ENCODE results near the gene G6PD.

The G6PD gene

DNA sequence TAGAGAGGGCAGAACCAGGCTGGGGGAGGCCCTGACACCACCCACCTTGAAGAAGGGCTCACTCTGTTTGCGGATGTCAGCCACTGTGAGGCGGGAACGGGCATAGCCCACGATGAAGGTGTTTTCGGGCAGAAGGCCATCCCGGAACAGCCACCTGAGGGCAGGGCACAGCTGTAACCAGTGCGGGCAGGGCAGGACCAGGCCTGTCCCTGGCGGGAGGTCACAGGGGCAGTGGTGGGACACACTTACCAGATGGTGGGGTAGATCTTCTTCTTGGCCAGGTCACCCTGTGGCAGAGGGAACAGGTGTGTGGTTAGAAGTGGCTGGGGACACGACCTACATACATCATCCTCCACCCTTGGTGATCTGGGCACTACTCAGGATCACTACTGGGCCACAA lies 10.8 kb downstream of the G6PD start:
- no peak overlapping the region for H3K4me3 ChIP-seq (replicated peaks; ENCODE audit: insufficient read depth, low read length)
- TF ChIP-seq GABPA (IDR thresholded peaks at IDR 0.05; ENCODE audit: low read depth): no peak
- TF ChIP-seq SPI1 (IDR thresholded peaks at IDR 0.05; ENCODE audit: borderline replicate concordance, low read depth): no peak
- TF ChIP-seq POLR2AphosphoS5 (IDR thresholded peaks at IDR 0.05; ENCODE audit: low read depth): no peak
- TF ChIP-seq, protein P1, sequence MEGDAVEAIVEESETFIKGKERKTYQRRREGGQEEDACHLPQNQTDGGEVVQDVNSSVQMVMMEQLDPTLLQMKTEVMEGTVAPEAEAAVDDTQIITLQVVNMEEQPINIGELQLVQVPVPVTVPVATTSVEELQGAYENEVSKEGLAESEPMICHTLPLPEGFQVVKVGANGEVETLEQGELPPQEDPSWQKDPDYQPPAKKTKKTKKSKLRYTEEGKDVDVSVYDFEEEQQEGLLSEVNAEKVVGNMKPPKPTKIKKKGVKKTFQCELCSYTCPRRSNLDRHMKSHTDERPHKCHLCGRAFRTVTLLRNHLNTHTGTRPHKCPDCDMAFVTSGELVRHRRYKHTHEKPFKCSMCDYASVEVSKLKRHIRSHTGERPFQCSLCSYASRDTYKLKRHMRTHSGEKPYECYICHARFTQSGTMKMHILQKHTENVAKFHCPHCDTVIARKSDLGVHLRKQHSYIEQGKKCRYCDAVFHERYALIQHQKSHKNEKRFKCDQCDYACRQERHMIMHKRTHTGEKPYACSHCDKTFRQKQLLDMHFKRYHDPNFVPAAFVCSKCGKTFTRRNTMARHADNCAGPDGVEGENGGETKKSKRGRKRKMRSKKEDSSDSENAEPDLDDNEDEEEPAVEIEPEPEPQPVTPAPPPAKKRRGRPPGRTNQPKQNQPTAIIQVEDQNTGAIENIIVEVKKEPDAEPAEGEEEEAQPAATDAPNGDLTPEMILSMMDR (IDR thresholded peaks at IDR 0.05; ENCODE audit: insufficient read depth, low read length): no peak
- TF ChIP-seq, protein P2, sequence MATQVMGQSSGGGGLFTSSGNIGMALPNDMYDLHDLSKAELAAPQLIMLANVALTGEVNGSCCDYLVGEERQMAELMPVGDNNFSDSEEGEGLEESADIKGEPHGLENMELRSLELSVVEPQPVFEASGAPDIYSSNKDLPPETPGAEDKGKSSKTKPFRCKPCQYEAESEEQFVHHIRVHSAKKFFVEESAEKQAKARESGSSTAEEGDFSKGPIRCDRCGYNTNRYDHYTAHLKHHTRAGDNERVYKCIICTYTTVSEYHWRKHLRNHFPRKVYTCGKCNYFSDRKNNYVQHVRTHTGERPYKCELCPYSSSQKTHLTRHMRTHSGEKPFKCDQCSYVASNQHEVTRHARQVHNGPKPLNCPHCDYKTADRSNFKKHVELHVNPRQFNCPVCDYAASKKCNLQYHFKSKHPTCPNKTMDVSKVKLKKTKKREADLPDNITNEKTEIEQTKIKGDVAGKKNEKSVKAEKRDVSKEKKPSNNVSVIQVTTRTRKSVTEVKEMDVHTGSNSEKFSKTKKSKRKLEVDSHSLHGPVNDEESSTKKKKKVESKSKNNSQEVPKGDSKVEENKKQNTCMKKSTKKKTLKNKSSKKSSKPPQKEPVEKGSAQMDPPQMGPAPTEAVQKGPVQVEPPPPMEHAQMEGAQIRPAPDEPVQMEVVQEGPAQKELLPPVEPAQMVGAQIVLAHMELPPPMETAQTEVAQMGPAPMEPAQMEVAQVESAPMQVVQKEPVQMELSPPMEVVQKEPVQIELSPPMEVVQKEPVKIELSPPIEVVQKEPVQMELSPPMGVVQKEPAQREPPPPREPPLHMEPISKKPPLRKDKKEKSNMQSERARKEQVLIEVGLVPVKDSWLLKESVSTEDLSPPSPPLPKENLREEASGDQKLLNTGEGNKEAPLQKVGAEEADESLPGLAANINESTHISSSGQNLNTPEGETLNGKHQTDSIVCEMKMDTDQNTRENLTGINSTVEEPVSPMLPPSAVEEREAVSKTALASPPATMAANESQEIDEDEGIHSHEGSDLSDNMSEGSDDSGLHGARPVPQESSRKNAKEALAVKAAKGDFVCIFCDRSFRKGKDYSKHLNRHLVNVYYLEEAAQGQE (IDR thresholded peaks at IDR 0.05; ENCODE audit: insufficient replicate concordance, low read depth): no peak
- H3K27me3 ChIP-seq (ENCODE audit: insufficient read depth, poor library complexity, severe bottlenecking): no peaks in the 10 kb centered on the region
- no peak overlapping the region for H3K27ac ChIP-seq (replicated peaks)
- DNase-seq (ENCODE audit: low read depth in 1 of 2, low spot score in 1 of 2): no peak

DNA sequence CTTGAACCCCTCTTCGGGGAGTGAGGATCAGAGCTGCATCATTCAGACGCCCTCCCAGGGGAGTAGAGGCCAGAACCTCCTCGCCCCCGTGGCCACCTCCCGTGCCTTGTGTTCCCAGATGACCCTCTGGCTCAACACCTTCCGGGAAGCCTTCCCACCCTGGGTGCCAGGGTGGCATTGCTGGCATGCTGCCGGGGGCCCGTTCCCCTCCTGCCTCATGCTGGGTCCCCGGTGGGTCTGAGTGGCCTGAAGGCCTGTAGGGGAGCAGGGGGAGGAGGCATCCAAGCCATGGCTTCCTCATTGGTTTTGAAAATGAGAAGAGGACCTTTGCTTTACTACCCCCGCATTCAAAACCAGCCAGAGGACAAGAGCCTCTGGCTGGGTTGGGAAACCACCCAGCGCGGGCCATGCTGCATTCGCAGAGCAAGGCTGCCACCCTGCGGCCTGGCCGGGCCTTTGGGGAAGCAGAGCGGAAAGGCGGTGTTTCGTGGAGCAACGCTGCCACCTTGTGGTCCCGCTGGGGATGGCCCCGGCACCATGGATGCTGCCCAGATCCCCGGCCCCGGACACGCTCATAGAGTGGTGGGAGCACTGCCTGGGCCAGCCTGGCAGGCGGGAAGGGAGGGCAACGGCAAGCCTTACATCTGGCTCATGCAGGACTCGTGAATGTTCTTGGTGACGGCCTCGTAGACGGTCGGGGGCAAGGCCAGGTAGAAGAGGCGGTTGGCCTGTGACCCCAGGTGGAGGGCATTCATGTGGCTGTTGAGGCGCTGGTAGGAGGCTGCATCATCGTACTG lies 11.9 kb downstream of the G6PD start:
- no peak overlapping the region for H3K4me3 ChIP-seq (replicated peaks; ENCODE audit: insufficient read depth, low read length)
- DNase-seq (ENCODE audit: low read depth in 1 of 2, low spot score in 1 of 2): peak in 1 of 2 experiments; percentile 92
- H3K27ac ChIP-seq (replicated peaks): no peak overlapping the region
- TF ChIP-seq, protein P1 (IDR thresholded peaks at IDR 0.05; ENCODE audit: insufficient read depth, low read length): peak; percentile 73
- TF ChIP-seq GABPA (IDR thresholded peaks at IDR 0.05; ENCODE audit: low read depth) (no peak), POLR2AphosphoS5 (IDR thresholded peaks at IDR 0.05; ENCODE audit: low read depth) (no peak), SPI1 (IDR thresholded peaks at IDR 0.05; ENCODE audit: borderline replicate concordance, low read depth) (peak; percentile 15; the same call in 1 of the 2 replicates)
- TF ChIP-seq, protein P2 (IDR thresholded peaks at IDR 0.05; ENCODE audit: insufficient replicate concordance, low read depth): no peak
- H3K27me3 ChIP-seq (ENCODE audit: insufficient read depth, poor library complexity, severe bottlenecking): no peaks in the 10 kb centered on the region

DNA sequence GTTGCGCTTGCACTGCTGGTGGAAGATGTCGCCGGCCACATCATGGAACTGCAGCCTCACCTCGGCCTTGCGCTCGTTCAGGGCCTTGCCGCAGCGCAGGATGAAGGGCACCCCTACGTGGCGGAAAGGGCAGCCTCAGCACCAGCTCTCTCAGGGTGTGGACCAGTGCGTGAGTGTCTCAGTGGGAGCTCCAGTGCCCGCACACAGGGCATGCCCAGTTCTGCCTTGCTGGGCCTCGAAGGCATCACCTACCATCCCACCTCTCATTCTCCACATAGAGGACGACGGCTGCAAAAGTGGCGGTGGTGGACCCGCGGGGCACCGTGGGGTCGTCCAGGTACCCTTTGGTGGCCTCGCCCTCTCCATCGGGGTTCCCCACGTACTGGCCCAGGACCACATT lies 14.0 kb downstream of the G6PD start:
- no peak for DNase-seq (ENCODE audit: low read depth in 1 of 2, low spot score in 1 of 2)
- TF ChIP-seq, protein P1 (IDR thresholded peaks at IDR 0.05; ENCODE audit: insufficient read depth, low read length): no peak
- no peak for TF ChIP-seq POLR2AphosphoS5 (IDR thresholded peaks at IDR 0.05; ENCODE audit: low read depth)
- TF ChIP-seq, protein P2 (IDR thresholded peaks at IDR 0.05; ENCODE audit: insufficient replicate concordance, low read depth): no peak
- no peak for TF ChIP-seq GABPA (IDR thresholded peaks at IDR 0.05; ENCODE audit: low read depth)
- no peak for TF ChIP-seq SPI1 (IDR thresholded peaks at IDR 0.05; ENCODE audit: borderline replicate concordance, low read depth)
- no peak overlapping the region for H3K4me3 ChIP-seq (replicated peaks; ENCODE audit: insufficient read depth, low read length)
- no peaks in the 10 kb centered on the region for H3K27me3 ChIP-seq (ENCODE audit: insufficient read depth, poor library complexity, severe bottlenecking)
- H3K27ac ChIP-seq (replicated peaks): no peak overlapping the region

All from HL-60 (cell line).